Measurements from ENCODE around the gene GPR68. TPM values are rescaled to one million over a fixed set of nuclear protein-coding genes. Genes with fewer than 3 reads are reported as not detected.

GPR68 gene
- total and polyA plus RNA-seq, 2 experiments from 2014 or later: 0.20 to 0.42 TPM

DNA sequence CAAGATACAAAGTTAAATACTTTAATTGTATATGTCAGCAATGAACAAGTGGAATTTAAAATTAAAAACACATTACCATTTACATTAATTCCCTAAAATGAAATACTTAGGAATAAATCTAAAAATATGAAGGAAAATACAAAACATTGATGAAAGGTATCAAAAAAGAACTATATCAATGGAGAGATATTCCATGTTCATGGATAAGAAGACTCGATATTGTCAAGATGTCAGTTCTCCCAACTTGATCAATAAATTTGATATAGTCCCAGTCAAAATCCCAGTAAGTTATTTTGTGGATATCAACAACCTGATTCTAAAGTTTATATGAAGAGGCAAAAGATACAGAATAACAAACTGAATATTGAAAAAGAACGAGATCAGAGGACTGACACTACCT lies 33.5 kb downstream of the GPR68 start:
- Histone ChIP-seq H3K79me2 (no peaks in the 10 kb centered on the region), H3K36me3 (replicated peaks; ENCODE audit: insufficient read depth, low read depth) (peaks cover 7% of the 10 kb centered on the region)
- TF ChIP-seq, protein P1, sequence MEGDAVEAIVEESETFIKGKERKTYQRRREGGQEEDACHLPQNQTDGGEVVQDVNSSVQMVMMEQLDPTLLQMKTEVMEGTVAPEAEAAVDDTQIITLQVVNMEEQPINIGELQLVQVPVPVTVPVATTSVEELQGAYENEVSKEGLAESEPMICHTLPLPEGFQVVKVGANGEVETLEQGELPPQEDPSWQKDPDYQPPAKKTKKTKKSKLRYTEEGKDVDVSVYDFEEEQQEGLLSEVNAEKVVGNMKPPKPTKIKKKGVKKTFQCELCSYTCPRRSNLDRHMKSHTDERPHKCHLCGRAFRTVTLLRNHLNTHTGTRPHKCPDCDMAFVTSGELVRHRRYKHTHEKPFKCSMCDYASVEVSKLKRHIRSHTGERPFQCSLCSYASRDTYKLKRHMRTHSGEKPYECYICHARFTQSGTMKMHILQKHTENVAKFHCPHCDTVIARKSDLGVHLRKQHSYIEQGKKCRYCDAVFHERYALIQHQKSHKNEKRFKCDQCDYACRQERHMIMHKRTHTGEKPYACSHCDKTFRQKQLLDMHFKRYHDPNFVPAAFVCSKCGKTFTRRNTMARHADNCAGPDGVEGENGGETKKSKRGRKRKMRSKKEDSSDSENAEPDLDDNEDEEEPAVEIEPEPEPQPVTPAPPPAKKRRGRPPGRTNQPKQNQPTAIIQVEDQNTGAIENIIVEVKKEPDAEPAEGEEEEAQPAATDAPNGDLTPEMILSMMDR (IDR thresholded peaks at IDR 0.05; ENCODE audit: poor library complexity): no peak
- TF ChIP-seq EZH2phosphoT487 (IDR thresholded peaks at IDR 0.05; ENCODE audit: low read depth, severe bottlenecking, unreplicated experiment) (no peak), EZH2 (IDR thresholded peaks at IDR 0.05; ENCODE audit: borderline replicate concordance) (no peak)

DNA sequence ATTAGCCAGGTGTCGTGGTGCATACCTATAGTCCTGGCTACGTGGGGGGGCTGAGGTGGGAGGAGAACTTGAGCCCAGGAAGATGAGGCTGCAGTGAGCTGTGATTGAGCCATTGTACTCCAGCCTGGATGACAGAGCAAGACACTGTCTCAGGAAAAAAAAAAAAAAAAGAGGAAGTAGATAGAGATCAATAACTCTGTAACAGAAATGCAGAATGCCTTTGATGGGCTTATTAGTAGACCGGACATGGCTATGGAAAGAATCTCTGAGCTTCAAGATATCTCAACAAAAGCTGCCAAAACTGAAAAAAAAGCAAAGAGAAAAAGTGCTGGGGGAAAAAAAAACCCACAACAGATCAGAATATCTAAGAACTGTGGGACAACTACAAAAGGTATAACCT lies 37.5 kb downstream of the GPR68 start:
- Histone ChIP-seq H2AFZ (no peak overlapping the region), H3K36me3 (replicated peaks; ENCODE audit: insufficient read depth, low read depth) (peaks cover 7% of the 10 kb centered on the region), H3K27ac (no peak overlapping the region), H3K27me3 (no peaks in the 10 kb centered on the region), H3K79me2 (no peaks in the 10 kb centered on the region), H4K20me1 (ENCODE audit: insufficient read depth, poor library complexity, severe bottlenecking) (no peaks in the 10 kb centered on the region), H3K9me3 (ENCODE audit: low read depth) (no peaks in the 10 kb centered on the region), H3K9me2 (replicated peaks; ENCODE audit: insufficient read depth) (no peaks in the 10 kb centered on the region), H3K4me1 (ENCODE audit: insufficient read depth) (no peaks in the 10 kb centered on the region), H3K4me2 (no peak overlapping the region), H3K4me3 (no peak overlapping the region)
- DNase-seq (ENCODE audit: low spot score): no peak
- 80% methylated on average over 3 of the region's 3 CpGs for WGBS (ENCODE audit: low lambda C conversion rate, missing lambda C conversion rate)
- TF ChIP-seq, protein P1 (IDR thresholded peaks at IDR 0.05; ENCODE audit: poor library complexity): no peak
- TF ChIP-seq EZH2 (IDR thresholded peaks at IDR 0.05; ENCODE audit: borderline replicate concordance) (no peak), EZH2phosphoT487 (IDR thresholded peaks at IDR 0.05; ENCODE audit: low read depth, severe bottlenecking, unreplicated experiment) (no peak)

More for the DNA sequence above, 33.5 kb downstream of the GPR68 start:
- DNase-seq (ENCODE audit: low spot score): no peak
- WGBS (ENCODE audit: low lambda C conversion rate, missing lambda C conversion rate): 98% methylated on average over 2 of the region's 2 CpGs
- no peak overlapping the region for H3K4me2 ChIP-seq
- H3K9me3 ChIP-seq (ENCODE audit: low read depth): no peaks in the 10 kb centered on the region
- no peak overlapping the region for H3K27ac ChIP-seq
- no peaks in the 10 kb centered on the region for H3K4me1 ChIP-seq (ENCODE audit: insufficient read depth)
- no peak overlapping the region for H3K4me3 ChIP-seq
- H4K20me1 ChIP-seq (ENCODE audit: insufficient read depth, poor library complexity, severe bottlenecking): no peaks in the 10 kb centered on the region
- H3K9me2 ChIP-seq (replicated peaks; ENCODE audit: insufficient read depth): no peaks in the 10 kb centered on the region
- no peak overlapping the region for H2AFZ ChIP-seq
- H3K27me3 ChIP-seq: no peaks in the 10 kb centered on the region

DNA sequence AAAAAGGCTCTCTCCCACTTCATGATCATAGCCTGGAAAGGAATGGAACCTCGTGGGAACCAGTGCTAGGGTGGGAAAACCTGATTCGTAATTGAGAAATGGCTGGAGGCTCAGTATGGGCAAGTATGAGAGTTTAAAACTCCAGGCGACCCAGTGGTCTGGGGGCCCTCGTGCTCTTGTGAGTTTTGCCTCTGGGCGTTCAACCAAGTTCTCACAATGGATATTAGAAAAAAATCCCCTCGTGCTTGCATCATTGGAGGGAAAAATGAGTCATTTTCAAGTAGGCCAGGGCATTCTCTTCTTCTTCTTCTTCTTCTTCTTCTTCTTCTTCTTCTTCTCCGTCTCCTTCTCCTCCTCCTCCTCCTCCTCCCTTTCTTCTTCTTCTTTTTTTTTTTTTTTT lies 39.0 kb downstream of the GPR68 start:
- no peaks in the 10 kb centered on the region for H4K20me1 ChIP-seq (ENCODE audit: insufficient read depth, poor library complexity, severe bottlenecking)
- no peaks in the 10 kb centered on the region for H3K9me3 ChIP-seq (ENCODE audit: low read depth)
- TF ChIP-seq, protein P1 (IDR thresholded peaks at IDR 0.05; ENCODE audit: poor library complexity): no peak
- TF ChIP-seq EZH2 (IDR thresholded peaks at IDR 0.05; ENCODE audit: borderline replicate concordance) (no peak), EZH2phosphoT487 (IDR thresholded peaks at IDR 0.05; ENCODE audit: low read depth, severe bottlenecking, unreplicated experiment) (no peak)
- H3K27ac ChIP-seq: no peak overlapping the region
- H3K4me3 ChIP-seq: no peak overlapping the region
- no peaks in the 10 kb centered on the region for H3K27me3 ChIP-seq
- no peaks in the 10 kb centered on the region for H3K4me1 ChIP-seq (ENCODE audit: insufficient read depth)
- H3K79me2 ChIP-seq: no peaks in the 10 kb centered on the region
- H3K9me2 ChIP-seq (replicated peaks; ENCODE audit: insufficient read depth): no peaks in the 10 kb centered on the region
- no peak for DNase-seq (ENCODE audit: low spot score)
- no peaks in the 10 kb centered on the region for H3K36me3 ChIP-seq (replicated peaks; ENCODE audit: insufficient read depth, low read depth)
- no peak overlapping the region for H2AFZ ChIP-seq
- H3K4me2 ChIP-seq: no peak overlapping the region
- WGBS (ENCODE audit: low lambda C conversion rate, missing lambda C conversion rate): 93% methylated on average over 6 of the region's 7 CpGs

DNA sequence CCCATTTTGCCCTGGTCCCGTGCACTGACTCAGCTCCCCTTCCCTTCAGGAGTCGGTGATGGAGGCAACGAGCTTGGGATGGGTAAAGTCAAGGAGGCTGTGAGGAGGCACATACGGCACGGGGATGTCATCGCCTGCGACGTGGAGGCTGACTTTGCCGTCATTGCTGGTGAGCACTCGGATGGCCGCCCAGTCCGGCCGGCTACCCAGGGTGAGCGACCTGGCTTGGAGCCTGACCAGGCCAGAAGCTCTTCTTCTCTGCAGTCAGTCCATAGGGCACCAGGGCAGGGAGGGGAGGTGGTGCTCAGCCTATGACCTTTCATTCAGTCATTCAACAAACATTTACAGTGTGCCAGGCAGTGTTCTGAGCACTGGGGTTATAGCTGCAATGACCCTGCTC lies 39.8 kb downstream of the GPR68 start:
- no peaks in the 10 kb centered on the region for H3K27me3 ChIP-seq
- no peak overlapping the region for H3K4me3 ChIP-seq
- no peaks in the 10 kb centered on the region for H3K4me1 ChIP-seq (ENCODE audit: insufficient read depth)
- 96% methylated on average over 14 of the region's 14 CpGs for WGBS (ENCODE audit: low lambda C conversion rate, missing lambda C conversion rate)
- no peaks in the 10 kb centered on the region for H3K79me2 ChIP-seq
- DNase-seq (ENCODE audit: low spot score): no peak
- TF ChIP-seq EZH2phosphoT487 (IDR thresholded peaks at IDR 0.05; ENCODE audit: low read depth, severe bottlenecking, unreplicated experiment): no peak
- TF ChIP-seq, protein P1 (IDR thresholded peaks at IDR 0.05; ENCODE audit: poor library complexity): no peak
- H4K20me1 ChIP-seq (ENCODE audit: insufficient read depth, poor library complexity, severe bottlenecking): no peaks in the 10 kb centered on the region
- no peak overlapping the region for H3K27ac ChIP-seq
- H3K9me3 ChIP-seq (ENCODE audit: low read depth): no peaks in the 10 kb centered on the region
- H2AFZ ChIP-seq: no peak overlapping the region
- no peak overlapping the region for H3K4me2 ChIP-seq
- no peaks in the 10 kb centered on the region for H3K36me3 ChIP-seq (replicated peaks; ENCODE audit: insufficient read depth, low read depth)
- H3K9me2 ChIP-seq (replicated peaks; ENCODE audit: insufficient read depth): no peaks in the 10 kb centered on the region
